Glutamatergic neuron (in vitro differentiated cells): ENCODE measurements around the gene UGT1A6. TPM values are rescaled to one million over a fixed set of nuclear protein-coding genes. Genes with fewer than 3 reads are reported as not detected.

Source experiments
- DNase-seq: peaks from one replicate; pipeline ENCODE4 v3.0.0; 2022
- H3K27ac Mint-ChIP-seq: one replicate; pipeline ENCODE4 v1.8.0; 2020; ENCODE audit warnings: mild to moderate bottlenecking, mixed read lengths, inconsistent platforms; ENCODE audit not compliant: unreplicated experiment
- H3K27me3 Mint-ChIP-seq: one replicate; pipeline ENCODE4 v1.8.0; 2020; ENCODE audit warnings: mild to moderate bottlenecking, moderate library complexity, mixed read lengths, inconsistent platforms; ENCODE audit not compliant: unreplicated experiment
- H3K36me3 Mint-ChIP-seq: one replicate; pipeline ENCODE4 v1.8.0; 2020; ENCODE audit warnings: mild to moderate bottlenecking, mixed read lengths, inconsistent platforms; ENCODE audit not compliant: unreplicated experiment
- H3K4me1 Mint-ChIP-seq: one replicate; pipeline ENCODE4 v1.8.0; 2020; ENCODE audit warnings: mild to moderate bottlenecking, low read depth, mixed read lengths, inconsistent platforms; ENCODE audit not compliant: unreplicated experiment
- H3K4me3 Mint-ChIP-seq: one replicate; pipeline ENCODE4 v1.8.0; 2020; ENCODE audit warnings: mild to moderate bottlenecking, mixed read lengths, inconsistent platforms; ENCODE audit not compliant: unreplicated experiment
- H3K9me3 Mint-ChIP-seq: one replicate; pipeline ENCODE4 v1.8.0; 2020; ENCODE audit warnings: mild to moderate bottlenecking, moderate library complexity, mixed read lengths, inconsistent platforms; ENCODE audit not compliant: unreplicated experiment
- total RNA-seq: library from RNA; stranded (reverse); fragmentation: NEBNext Ultra II Directional; extraction: Animal tissue kit (Norgen Biotek cat#: 25700); gene quantifications from one replicate; pipeline ENCODE4 v1.2.1, GENCODE V29; 2021; ENCODE audit not compliant: unreplicated experiment
- TF ChIP-seq, protein P1 (sequence below): fragments of 200-600 bp; sonication (generic); IDR thresholded peaks from one replicate; pipeline ENCODE4 v1.5.0; 2021; ENCODE audit not compliant: partially characterized antibody, unreplicated experiment

Gene UGT1A6
- total RNA-seq, 1 donor from 2014 or later = not detected

DNA sequence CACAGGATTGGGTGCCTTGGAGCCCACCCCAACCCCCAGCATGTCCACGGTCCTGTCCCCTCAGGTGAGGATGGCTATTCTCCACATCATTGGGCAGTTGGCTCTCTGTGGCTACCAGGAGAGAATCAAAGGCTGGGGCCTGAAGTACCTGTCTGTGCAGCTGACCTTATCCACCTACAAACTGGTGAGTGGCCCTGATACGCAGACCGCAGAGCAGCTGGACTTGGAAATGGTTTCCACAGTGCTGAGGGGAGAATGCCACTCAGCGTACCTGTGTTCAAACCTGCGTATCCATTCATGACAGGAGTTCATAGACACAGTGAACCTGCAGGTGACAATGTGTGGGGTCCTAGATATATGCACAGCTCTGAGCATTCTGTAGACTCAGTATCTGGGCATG lies 107.0 kb downstream of the UGT1A6 start:
- H3K27ac Mint-ChIP-seq = no peak overlapping the region
- no peak overlapping the region for H3K4me3 Mint-ChIP-seq
- peaks cover 9% of the 10 kb centered on the region for H3K9me3 Mint-ChIP-seq
- peaks cover 4% of the 10 kb centered on the region for H3K27me3 Mint-ChIP-seq
- H3K36me3 Mint-ChIP-seq = no peaks in the 10 kb centered on the region
- DNase-seq = no peak
- TF ChIP-seq, protein P1, sequence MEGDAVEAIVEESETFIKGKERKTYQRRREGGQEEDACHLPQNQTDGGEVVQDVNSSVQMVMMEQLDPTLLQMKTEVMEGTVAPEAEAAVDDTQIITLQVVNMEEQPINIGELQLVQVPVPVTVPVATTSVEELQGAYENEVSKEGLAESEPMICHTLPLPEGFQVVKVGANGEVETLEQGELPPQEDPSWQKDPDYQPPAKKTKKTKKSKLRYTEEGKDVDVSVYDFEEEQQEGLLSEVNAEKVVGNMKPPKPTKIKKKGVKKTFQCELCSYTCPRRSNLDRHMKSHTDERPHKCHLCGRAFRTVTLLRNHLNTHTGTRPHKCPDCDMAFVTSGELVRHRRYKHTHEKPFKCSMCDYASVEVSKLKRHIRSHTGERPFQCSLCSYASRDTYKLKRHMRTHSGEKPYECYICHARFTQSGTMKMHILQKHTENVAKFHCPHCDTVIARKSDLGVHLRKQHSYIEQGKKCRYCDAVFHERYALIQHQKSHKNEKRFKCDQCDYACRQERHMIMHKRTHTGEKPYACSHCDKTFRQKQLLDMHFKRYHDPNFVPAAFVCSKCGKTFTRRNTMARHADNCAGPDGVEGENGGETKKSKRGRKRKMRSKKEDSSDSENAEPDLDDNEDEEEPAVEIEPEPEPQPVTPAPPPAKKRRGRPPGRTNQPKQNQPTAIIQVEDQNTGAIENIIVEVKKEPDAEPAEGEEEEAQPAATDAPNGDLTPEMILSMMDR = no peak
- peaks cover 3% of the 10 kb centered on the region for H3K4me1 Mint-ChIP-seq

DNA sequence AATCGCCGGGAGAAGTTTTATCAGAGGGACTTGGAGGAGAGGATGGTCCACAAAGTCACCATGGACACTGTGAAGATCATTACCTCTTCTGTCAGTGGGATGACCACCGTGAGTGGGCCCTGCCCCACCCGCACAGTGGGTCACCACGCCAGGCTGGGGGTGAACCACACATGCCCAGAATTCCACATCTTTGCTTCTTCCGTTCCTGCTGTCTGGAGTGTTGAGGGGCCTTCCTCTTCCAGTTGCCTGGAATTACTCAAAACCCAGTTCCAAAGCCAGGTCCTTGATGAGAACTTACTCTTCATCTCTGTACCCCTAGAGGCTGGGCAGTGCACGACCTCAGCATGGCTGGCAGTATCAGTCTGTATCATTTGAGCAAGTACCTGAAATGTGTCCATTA lies 107.5 kb downstream of the UGT1A6 start:
- Mint-ChIP-seq H3K36me3 (no peaks in the 10 kb centered on the region), H3K27me3 (peaks cover 4% of the 10 kb centered on the region), H3K9me3 (peaks cover 4% of the 10 kb centered on the region), H3K27ac (no peak overlapping the region), H3K4me3 (no peak overlapping the region), H3K4me1 (peaks cover 3% of the 10 kb centered on the region)
- DNase-seq = no peak
- TF ChIP-seq, protein P1 = no peak

DNA sequence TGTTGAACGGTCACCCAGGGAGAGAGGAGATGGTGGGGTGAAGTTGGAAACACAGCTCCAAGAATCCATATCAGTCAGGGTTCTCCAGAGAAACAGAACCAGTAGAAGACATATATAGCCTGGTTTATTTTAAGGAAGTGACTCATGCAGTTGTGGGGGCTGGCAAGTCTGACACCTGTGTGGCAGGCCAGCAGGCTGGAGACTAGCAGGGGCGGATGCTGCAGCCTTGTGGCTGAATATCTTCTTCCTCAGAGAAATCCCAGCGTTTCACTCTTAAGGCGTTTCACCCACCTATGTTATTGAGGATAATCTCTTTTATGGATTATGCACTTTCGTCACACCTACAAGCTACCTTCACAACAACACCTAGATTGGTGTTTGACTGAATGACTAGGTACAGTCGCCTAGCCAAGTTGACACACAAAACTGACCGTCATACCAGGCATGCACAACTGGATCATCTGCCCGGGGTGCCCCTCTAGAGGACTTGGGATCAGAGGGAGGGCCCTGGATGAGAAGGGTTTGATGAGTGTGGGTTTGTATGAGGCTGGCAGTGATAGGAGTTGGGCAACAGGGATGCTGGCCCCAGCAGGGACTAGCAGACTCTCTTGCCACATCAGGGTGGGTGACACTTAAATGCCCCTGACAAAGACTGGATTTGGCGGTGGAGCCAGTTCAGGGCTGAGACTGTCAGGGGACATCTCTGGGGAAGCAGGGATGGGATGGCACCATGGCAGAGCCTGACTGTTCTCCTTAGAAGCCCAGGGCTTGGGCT lies 108.9 kb downstream of the UGT1A6 start:
- H3K4me1 Mint-ChIP-seq = peaks cover 3% of the 10 kb centered on the region

DNA sequence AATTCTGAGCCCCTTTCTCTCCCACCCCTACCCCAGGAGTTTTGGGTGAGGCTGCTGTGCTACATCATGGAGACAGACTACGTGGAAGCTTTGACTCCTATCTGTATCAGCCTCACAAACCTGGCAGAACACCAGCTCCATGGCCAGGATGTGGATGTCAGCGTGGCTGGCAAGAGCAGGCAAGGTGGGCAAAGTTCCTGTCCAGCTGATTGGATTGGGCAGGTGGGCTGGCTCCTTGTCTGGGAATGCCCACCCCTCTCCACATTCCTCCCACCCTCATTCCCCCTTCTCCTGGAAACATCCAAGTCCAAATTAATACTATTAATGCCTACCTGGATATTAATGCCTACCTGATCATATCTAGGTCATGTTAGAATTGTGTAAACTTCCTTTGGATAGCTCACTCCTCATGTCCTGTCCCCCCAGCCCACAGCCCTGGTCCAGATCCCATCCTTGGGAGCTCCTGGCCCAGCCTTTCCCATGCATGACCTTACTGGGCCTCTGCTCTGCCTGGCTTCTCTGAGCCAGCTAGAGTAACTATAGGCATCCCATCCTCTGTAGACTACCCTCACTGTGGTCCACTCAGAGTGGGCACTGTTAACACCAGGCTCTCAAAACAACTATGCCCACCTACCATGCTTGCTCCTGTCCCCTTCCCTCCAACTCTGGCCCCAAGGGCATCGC lies 109.6 kb downstream of the UGT1A6 start:
- H3K4me1 Mint-ChIP-seq = peaks cover 3% of the 10 kb centered on the region
- TF ChIP-seq, protein P1 = no peak
- no peak overlapping the region for H3K4me3 Mint-ChIP-seq
- H3K9me3 Mint-ChIP-seq = peaks cover 4% of the 10 kb centered on the region
- H3K36me3 Mint-ChIP-seq = no peaks in the 10 kb centered on the region
- H3K27me3 Mint-ChIP-seq = peaks cover 4% of the 10 kb centered on the region
- DNase-seq = no peak
- H3K27ac Mint-ChIP-seq = no peak overlapping the region

More for the DNA sequence above, 108.9 kb downstream of the UGT1A6 start:
- Mint-ChIP-seq H3K27ac (no peak overlapping the region), H3K4me3 (no peak overlapping the region), H3K9me3 (peaks cover 4% of the 10 kb centered on the region), H3K27me3 (peaks cover 4% of the 10 kb centered on the region), H3K36me3 (no peaks in the 10 kb centered on the region)
- no peak for DNase-seq
- TF ChIP-seq, protein P1 = no peak

DNA sequence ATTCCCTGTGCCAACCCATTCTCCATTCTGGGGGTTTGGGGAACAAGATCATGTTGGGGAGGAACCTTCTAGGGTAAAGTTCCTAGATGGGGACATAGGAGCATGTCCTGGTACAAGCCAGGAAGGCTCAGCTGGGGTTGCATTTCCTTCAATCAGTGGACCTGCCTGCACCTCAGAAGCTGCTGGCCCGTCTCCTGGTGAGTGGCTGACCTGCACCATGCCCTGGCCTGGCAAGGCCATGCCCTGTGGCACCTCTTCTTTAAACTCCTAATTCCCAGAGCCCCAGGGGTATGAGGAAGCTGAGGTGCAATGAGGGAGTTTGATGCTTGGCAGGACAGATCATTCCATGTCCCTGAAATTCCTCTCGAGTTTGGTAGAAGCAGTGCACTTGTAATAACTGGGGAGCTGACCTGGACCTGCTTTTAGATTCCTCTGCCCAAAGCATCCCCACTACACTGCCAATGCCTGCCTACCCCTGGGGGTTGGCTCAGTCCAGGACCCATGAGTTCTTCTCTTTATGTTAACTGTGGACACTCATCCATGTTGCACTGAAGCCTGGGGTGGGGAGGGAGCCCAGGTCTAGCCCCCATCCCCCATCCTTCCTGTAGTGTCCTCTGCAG lies 110.7 kb downstream of the UGT1A6 start:
- peaks cover 3% of the 10 kb centered on the region for H3K4me1 Mint-ChIP-seq
- no peak overlapping the region for H3K27ac Mint-ChIP-seq
- no peak for DNase-seq
- no peak overlapping the region for H3K4me3 Mint-ChIP-seq
- peaks cover 2% of the 10 kb centered on the region for H3K9me3 Mint-ChIP-seq
- TF ChIP-seq, protein P1 = no peak
- peaks cover 4% of the 10 kb centered on the region for H3K27me3 Mint-ChIP-seq
- no peaks in the 10 kb centered on the region for H3K36me3 Mint-ChIP-seq
